ACHN (cell line): Measurements from ENCODE around the gene C5orf15.
"Not testable (repeated sequence)": the region's sequence is repeated elsewhere in the genome, so short reads cannot be mapped to it uniquely, and the experiment has no call there.

Experiments
- DNase-seq: peaks from one replicate; pipeline ENCODE4 v3.0.0-alpha.2; 2015
- in situ Hi-C: cut with HindIII; loops from 2 replicates; pipeline ENCODE4 v1.10.0; 2017; ENCODE audit warnings: low sequenced_read_pairs, low pct_ligation_motif_present, low pct_unique_long_range_greater_than_20kb

C5orf15 gene

DNA sequence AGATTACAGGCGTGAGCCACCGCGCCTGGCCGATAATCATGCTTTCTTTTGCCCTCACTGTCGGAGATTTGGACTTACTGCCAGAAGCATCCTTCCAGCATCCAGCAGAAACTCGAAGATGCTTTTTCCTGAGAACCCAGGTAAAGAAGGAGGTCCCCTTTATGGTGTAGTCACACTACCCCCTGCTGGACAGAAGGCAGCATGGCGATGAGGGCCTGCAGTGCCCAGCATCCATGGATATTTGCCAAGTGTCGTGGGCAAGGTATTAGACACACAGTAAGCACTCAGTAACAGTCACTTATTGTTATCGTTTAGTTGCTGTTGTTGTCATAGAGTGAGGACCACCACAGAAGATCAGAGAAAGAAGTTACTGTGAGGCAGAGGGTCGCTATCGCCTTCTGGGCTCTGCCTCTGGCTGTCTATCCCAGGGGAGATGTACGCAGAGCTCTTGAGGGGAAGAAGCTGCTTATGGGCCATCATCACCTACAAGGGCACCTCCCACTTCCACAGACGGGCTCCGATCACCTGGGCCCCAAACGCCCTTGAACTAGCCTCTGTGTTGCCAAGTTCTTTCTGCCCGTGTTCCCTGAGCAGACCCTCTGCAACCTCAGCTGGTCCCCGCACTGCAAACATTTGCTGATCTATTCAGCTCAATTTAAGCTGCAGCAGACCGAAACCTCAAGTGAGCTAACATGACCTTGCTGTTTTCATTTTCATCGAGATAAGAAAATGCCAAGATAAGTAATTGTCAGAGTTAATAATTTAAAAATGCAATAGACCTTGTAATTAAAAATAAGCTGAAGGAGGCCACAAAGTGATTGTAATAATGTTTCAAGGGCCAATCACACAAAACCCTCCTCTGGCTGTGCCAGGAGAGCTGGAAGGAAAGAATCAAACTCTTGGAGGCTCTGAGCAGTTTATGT lies 23.9 kb downstream of the C5orf15 start:
- in situ Hi-C loops: no loop called here
- peak; percentile 62 for DNase-seq

DNA sequence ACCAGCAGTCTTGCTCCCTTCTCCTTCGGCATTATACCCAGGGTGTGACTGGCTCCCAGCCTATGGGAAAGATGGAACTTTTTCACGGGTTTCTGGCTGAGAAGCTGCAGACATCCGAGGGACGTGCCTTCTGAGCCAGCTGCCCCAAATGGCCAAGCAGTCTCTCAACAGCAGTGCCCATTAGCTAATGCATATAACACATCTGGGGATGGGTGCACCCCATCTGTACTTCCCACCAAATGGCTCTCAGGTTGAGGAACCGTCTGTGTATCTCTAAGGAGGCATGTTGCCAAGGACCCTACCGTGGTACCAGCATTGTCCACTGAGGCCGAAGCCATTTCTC lies 25.0 kb downstream of the C5orf15 start:
- in situ Hi-C loops: no loop called here

DNA sequence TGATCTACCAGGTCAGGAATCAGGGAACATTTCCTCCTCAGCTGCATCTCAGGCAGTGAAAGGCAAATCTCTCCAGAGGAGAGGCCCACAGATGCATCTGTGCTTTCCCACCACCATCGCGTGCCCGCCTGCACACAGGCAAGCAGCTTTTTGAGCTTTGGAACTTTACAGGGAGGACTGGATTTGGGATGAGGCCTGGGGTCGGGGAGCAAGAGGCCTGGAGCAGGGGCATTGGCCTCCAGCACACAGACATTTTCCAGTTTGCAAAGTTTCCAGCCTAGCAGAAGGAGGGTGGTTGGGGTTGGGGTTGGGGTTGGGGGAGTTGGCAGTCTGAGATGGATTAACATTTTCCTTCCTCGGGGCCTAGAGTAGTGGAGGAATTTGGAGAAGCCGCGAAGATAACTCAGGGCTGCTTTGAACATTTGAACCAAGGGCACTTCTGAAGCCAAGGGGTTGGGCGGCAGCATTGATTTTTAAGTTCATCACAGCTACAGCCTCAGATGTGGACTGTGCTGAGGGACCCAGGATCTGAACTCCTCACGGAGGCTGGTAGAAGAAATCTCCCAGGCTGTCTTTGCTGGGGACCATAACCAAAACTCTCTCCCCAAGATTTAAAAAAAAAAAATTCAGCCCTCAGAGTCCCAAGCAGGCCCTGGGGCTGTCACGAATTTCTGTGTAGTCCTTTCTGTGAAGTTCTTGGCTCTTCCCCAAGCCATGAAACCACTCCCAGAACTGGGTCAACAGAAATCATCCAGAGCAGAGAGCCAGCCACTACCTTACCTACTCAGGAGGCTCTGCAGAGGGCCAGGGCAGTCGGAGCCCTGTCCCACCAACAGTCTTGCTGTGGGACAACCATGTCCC lies 25.6 kb downstream of the C5orf15 start:
- in situ Hi-C loops: no loop called here
- DNase-seq: no peak

More for the DNA sequence above, 25.0 kb downstream of the C5orf15 start:
- DNase-seq: no peak

DNA sequence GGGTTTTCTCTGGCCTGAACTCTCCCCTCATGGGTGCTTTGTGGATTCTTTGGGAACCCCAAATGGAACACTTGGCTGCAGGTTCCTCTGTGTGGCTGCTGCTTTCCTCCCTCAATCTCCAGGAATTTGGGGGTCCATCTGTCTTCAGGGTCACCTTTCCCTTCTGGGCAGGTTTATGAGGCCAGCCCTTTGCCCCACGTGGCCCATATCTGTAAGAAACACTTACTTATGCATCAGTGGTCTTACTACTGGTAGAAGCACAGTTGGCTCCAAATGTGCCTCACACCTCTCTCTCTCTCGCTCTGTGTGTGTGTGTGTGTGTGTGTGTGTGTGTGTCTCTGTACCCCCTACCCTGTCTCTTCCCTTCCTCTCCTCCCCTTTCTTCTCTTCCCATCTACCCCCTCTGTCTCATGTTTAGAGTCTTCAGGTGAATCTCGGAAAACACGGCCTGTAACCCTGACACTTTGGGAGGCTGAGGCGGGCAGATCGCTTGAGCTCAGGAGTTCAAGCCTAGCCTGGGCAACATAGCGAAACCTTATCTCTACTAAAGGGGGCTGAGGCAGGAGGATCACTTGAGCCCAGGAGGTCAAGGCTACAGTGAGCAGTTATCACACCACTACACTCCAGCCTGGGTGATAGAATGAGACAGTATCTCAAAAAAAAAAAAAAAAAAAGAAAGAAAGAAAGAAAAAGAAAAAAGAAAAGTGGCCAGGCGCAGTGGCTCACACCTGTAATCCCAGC lies 26.8 kb downstream of the C5orf15 start:
- in situ Hi-C loops: no loop called here
- DNase-seq: no peak

DNA sequence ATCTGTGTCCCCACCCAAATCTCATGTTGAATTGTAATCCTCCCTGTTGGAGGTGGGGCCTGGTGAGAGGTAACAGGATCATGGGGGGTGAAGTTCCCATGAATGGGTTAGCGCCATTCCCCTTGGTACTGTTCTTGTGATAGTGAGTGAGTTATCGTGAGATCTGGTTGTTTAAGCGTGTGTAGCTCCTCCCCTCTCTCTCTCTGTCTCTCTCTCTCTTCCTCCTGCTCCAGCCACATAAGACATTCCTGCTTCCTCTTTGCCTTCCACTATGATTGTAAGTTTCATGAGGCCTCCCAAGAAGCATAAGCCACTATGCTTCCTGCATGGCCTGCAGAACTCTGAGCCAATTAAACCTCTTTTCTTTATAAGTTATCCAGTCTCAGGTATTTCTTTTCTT lies 28.8 kb downstream of the C5orf15 start:
- in situ Hi-C loops: no loop called here
- no peak for DNase-seq

DNA sequence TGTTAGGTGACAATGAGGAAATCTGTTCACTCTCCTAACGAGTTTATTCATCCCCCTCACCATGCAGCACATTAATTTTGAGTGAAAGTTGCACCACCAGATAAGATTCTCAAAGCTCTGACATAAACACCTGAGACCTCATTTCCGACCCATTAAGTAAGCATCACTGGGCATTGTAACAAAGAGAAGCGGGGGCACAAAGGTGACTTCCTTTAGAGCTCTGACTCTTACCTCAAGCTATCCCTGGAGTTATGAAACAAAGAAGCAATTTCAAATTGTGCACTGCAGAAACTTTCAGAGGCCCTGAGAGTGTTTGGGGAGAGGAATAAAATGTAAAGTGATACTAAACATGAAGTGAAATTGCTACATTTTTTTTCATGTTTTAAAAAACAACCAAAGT lies 29.5 kb downstream of the C5orf15 start:
- in situ Hi-C loops: no loop called here
- DNase-seq: no peak

DNA sequence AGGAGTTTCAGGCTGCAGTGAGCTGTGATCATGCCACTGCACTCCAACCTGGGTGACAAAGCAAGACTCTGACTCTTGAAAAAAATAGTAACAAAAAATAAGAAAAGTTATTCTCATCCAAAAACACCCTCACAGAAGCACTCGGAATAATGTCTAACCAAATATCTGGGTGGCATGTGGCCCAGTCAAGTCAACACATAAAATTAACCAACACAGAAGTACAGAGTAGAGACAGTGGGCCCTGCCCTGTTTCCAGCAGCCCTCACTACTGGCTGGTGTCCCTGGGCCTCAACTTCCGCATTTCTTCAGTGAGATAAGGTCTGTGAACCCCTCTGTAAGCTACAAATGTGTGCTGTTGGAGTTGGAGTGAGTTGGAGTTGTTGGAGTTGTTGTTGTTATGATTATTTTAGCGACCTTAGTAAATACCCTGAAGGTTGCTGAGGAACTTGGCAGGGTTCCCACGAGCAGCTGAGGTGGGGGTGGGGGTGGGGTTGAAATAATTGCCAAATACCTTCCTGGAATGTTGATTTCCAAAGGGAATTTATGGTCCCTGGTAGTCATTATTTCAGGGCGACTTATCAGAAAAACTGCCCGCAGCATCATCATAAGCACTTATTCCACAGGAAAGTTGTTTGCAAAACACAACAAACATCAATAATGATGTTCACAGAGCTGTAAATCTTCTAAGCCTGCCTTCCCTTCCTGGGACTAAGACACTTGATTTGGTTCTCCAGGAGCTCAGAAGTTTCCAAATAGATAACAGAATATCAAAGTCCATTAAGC lies 30.2 kb downstream of the C5orf15 start:
- in situ Hi-C loops: no loop called here
- no peak for DNase-seq

DNA sequence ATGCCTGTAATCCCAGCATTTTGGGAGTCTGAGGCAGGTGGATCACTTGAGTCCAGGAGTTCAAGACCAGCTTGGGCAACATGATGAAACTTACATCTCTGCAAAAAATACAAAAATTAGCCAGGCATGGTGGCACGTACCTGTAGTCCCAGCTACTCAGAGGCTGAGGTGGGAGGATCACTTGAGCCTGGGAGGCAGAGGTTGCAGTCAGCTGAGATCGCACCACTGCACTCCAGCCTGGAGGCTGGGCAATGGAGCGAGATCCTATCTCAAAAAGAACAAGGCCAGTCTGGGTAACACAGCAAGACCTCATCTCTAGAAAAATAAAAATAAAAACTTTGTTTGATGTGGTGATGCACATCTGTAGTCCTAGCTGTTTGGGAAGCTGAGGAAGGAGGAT lies 30.8 kb downstream of the C5orf15 start:
- in situ Hi-C loops, DNase-seq: not testable (repeated sequence)

DNA sequence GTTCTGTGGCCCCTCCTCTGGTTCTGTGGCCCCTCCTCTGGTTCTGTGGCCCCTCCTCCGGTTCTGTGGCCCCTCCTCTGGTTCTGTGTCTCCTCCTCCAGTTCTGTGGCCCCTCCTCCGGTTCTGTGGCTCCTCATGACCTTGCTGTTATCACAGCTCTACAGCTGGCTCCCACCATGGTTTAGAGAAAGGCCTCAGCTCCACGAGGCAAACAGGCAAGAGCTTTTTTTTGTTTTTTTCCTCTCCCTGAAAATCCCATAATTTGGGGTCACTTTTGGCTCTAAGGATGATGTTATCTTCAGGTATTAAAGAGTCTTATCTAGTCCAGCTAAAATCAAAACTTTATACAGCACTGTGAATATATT lies 31.8 kb downstream of the C5orf15 start:
- DNase-seq: no peak
- in situ Hi-C loops: no loop called here

DNA sequence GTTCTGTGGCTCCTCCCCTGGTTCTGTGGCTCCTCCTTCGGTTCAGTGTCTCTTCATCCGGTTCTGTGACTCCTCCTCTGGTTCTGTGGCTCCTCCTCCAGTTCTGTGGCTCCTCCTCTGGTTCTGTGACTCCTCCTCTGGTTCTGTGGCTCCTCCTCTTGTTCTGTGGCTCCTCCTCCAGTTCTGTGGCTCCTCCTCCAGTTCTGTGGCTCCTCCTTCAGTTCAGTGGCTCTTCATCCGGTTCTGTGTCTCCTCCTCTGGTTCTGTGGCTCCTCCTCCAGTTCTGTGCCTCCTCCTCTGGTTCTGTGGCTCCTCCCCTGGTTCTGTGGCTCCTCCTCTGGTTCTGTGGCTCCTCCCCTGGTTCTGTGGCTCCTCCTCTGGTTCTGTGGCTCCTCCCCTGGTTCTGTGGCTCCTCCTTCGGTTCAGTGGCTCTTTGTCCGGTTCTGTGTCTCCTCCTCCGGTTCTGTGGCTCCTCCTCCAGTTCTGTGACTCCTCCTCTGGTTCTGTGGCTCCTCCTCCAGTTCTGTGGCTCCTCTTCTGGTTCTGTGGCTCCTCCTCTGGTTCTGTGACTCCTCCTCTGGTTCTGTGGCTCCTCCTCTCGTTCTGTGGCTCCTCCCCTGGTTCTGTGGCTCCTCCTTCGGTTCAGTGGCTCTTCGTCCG lies 32.3 kb downstream of the C5orf15 start:
- DNase-seq, in situ Hi-C loops: not testable (repeated sequence)

DNA sequence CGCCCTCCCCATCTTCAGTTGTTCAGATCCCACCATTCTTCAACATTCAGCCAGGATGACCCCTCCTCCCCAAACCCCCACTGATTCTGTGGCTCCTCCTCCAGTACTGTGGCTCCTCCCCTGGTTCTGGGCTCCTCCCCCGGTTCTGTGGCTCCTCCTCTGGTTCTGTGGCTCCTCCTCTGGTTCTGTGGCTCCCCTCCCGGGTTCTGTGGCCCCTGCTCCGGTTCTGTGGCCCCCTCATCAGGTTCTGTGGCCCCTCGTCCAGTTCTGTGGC lies 32.8 kb downstream of the C5orf15 start:
- DNase-seq: no peak
- in situ Hi-C loops: no loop called here

DNA sequence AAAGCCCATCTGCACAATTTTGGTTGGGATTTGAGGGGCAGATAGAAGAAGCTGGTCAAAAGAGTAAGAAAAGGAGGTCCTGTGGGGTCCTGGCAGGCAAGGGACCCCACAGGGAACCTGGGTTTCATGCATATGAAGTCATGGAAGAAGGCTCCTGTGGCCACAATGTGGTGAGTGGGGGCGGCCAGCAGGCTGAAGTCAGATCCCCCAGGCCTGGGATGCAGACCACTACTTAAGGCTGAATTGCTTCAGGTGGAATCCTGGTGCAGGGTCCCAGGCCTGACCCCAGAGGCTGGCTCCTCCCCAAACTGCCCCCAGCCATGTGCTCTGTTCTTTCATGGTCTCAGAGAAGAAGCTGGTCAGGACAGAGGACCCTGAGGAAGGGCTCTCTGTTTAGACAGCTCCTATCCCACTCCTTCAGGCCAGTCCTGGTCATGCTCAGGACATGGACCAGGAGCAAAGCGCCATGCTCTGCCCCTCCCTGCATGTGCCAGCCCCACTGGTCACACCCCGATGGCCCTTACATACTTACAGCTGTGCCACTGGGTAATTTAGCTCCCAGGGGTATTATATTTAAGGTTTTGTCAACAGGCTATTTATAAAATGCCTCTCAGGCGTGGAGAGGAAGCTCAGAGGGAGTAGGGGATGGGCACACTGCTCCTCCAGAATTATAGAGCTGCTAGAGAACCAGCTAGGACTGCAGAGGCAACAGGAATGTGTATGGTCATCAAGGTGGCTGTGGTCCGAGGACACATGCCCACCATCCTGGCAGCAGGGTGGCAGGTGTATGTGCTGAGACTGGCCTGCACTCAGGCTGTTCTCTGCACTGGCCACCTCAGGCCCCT lies 33.4 kb downstream of the C5orf15 start:
- DNase-seq: no peak
- in situ Hi-C loops: no loop called here

DNA sequence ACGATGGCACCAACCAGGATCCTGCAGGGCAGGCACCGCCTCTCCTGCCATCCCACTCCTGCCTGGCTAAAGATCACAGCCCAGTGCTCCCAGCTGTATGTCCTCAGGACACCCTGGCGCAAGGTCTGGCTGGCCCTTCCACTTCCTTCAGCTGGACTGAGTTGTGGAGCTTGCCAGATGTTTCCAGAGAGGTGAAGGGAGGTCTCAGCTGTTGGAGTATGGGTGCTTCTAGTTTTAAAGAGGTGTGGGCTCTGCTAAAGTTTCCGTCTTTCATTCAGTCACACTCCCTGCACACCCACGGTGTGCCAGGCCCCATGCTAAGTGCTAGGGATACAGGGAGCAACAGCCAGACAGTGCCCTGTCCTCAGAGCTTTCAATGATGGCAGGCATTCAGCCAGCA lies 34.1 kb downstream of the C5orf15 start:
- DNase-seq: no peak
- in situ Hi-C loops: no loop called here

DNA sequence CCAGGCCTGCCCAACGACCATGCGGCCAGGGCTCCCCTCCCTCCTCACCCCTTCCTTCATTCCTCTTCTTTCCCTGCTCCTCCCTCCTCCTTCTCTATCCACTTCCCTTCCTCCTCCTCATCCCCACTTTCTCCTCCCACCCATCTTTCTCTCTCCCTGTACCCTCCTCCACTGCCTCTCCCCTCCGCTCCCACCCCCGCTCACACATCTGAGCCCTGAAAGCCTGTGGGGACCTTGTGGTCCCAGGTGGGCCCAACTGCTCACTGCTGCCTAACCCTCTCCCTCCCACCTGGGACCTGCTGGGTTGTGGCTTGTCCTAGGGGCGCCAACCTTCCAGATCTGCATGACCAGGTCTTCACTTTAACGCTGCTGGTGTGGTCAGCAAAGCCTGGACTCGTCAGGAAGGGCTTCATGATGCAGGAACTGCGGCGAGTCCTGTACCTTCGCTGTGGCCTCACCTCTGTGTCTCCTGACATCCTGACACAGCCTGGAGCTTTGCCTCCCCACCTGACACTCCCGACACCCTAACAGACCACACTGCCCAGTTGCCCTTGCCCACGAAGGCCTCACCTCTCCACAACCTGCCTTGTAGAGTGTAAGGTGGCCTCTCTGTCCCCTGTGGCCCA lies 34.6 kb downstream of the C5orf15 start:
- in situ Hi-C loops: no loop called here
- DNase-seq: no peak

DNA sequence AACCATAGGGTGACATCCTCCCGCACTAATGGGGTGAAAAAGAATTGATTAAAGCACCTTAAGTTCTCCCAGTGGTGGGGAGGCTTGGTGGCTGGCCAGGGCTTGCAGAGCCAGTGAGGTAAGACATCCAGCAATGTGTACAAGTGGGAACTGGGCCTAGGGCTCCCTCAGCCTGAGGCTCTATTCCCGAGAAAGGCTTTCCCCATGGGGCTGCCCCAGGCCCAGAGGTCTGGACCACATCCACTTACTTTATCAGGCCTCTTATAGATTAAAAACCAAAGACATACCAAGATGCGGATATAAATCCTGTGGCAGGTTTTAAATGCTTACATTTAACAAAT lies 35.3 kb downstream of the C5orf15 start:
- in situ Hi-C loops: no loop called here
- DNase-seq: no peak

DNA sequence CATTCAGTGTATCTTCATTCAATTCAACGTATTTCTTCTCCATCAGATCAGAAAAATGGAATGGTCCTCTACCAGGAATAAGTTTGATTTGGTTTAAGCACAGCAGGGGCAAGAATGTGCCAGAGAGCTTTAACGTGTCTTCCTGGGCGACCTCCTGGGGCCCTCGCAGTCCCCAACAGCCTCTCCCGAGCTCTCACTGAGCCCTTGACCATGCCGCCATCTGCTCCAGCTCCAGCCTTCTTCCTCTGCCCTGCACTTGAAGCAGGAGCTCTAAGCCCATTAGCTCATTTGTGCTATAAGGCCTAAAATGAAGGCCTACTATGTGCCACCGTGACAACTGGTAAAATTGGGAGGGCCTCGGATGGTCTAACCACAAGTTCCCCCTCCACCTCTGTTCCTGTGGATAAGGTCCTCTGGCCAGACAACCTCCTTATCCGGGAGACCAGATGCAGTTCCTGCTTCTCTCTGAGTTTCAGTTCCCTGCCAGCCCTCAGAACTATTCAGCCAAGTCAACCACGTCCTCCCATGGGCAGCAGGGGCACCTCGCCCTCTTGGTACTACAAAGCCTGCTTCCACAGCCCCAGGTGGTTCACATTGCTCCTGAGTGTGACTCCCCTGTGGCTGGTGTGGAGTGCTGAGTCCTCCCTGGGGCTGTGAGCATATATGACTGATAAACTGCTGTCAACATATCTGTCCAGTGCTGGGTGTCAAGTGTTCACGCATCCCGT lies 35.8 kb downstream of the C5orf15 start:
- DNase-seq: no peak
- in situ Hi-C loops: no loop called here
